ENCODE data around the gene DLL4. TPM values are rescaled to one million over a fixed set of nuclear protein-coding genes. Genes with fewer than 3 reads are reported as not detected.

Gene DLL4
- total RNA-seq, 1 donor from 2014 or later: 6.5 TPM

- no peaks in the 10 kb centered on the region for H3K9me3 Mint-ChIP-seq (ENCODE audit: low read depth)
- H3K4me1 Mint-ChIP-seq (ENCODE audit: low read depth): peaks cover 11% of the 10 kb centered on the region
- H3K27me3 Mint-ChIP-seq: peaks cover 3% of the 10 kb centered on the region
- H3K4me3 Mint-ChIP-seq (ENCODE audit: low read depth): no peak overlapping the region
- TF ChIP-seq CTCF (IDR thresholded peaks at IDR 0.05; ENCODE audit: unreplicated experiment): no peak
- no peak for DNase-seq (ENCODE audit: low spot score, unreplicated experiment)
- peak overlapping the region; percentile 14 for H3K27ac Mint-ChIP-seq
- no peaks in the 10 kb centered on the region for H3K36me3 Mint-ChIP-seq (ENCODE audit: insufficient read depth)
Observed at GRCh38 chr15:40891138-40891537, 38.0 kb upstream of the DLL4 start.

- DNase-seq (ENCODE audit: low spot score, unreplicated experiment): no peak
- Mint-ChIP-seq H3K4me3 (ENCODE audit: low read depth) (no peak overlapping the region), H3K9me3 (ENCODE audit: low read depth) (no peaks in the 10 kb centered on the region), H3K4me1 (ENCODE audit: low read depth) (peaks cover 11% of the 10 kb centered on the region), H3K27ac (no peak overlapping the region), H3K36me3 (ENCODE audit: insufficient read depth) (no peaks in the 10 kb centered on the region), H3K27me3 (peaks cover 3% of the 10 kb centered on the region)
- peak; percentile 78 for TF ChIP-seq CTCF (IDR thresholded peaks at IDR 0.05; ENCODE audit: unreplicated experiment)
Observed at GRCh38 chr15:40891810-40892446, 37.2 kb upstream of the DLL4 start.

GRCh38 chr15:40892447-40893012 is 36.6 kb upstream of the DLL4 start:
- no peak overlapping the region for H3K4me3 Mint-ChIP-seq (ENCODE audit: low read depth)
- peaks cover 3% of the 10 kb centered on the region for H3K27me3 Mint-ChIP-seq
- peaks cover 4% of the 10 kb centered on the region for H3K36me3 Mint-ChIP-seq (ENCODE audit: insufficient read depth)
- no peak for DNase-seq (ENCODE audit: low spot score, unreplicated experiment)
- no peaks in the 10 kb centered on the region for H3K9me3 Mint-ChIP-seq (ENCODE audit: low read depth)
- no peak overlapping the region for H3K27ac Mint-ChIP-seq
- no peak for TF ChIP-seq CTCF (IDR thresholded peaks at IDR 0.05; ENCODE audit: unreplicated experiment)
- H3K4me1 Mint-ChIP-seq (ENCODE audit: low read depth): peaks cover 11% of the 10 kb centered on the region

- Mint-ChIP-seq H3K4me3 (ENCODE audit: low read depth) (peak overlapping the region; percentile 99), H3K4me1 (ENCODE audit: low read depth) (peaks cover 11% of the 10 kb centered on the region), H3K9me3 (ENCODE audit: low read depth) (no peaks in the 10 kb centered on the region), H3K27ac (no peak overlapping the region), H3K27me3 (peaks cover 3% of the 10 kb centered on the region), H3K36me3 (ENCODE audit: insufficient read depth) (peaks cover 7% of the 10 kb centered on the region)
- no peak for TF ChIP-seq CTCF (IDR thresholded peaks at IDR 0.05; ENCODE audit: unreplicated experiment)
- DNase-seq (ENCODE audit: low spot score, unreplicated experiment): no peak
Observed at GRCh38 chr15:40893019-40893670, 36.0 kb upstream of the DLL4 start.

- Mint-ChIP-seq H3K27ac (peak within 1 kb of the TSS; percentile 98), H3K36me3 (ENCODE audit: insufficient read depth) (peaks cover 11% of the 10 kb centered on the region), H3K4me1 (ENCODE audit: low read depth) (peaks cover 11% of the 10 kb centered on the region), H3K4me3 (ENCODE audit: low read depth) (peak within 1 kb of the TSS; percentile 99), H3K9me3 (ENCODE audit: low read depth) (no peaks in the 10 kb centered on the region), H3K27me3 (peaks cover 3% of the 10 kb centered on the region)
- peak; percentile 81 for TF ChIP-seq CTCF (IDR thresholded peaks at IDR 0.05; ENCODE audit: unreplicated experiment)
- DNase-seq (ENCODE audit: low spot score, unreplicated experiment): peak; percentile 99
Observed at GRCh38 chr15:40893733-40894680, 35.1 kb upstream of the DLL4 start, which contains the start of gene VPS18. VPS18 (plus strand) TSS chr15:40894450; CDS start chr15:40894769, 319 bp downstream.

Data from progenitor cell of endocrine pancreas (in vitro differentiated cells).